Thoracic aorta (tissue), 2 donors: Measurements from ENCODE around the gene RACGAP1. TPM values are rescaled to one million over a fixed set of nuclear protein-coding genes. Genes with fewer than 3 reads are reported as not detected.

Experiments
- ATAC-seq: fragments of 150-250 bp; one replicate; pipeline ENCODE4 v1.8.0; 2017; ENCODE audit warnings: low read depth; ENCODE audit not compliant: insufficient number of reproducible peaks, low FRiP score
- DNase-seq: peaks from one replicate; pipeline ENCODE4 v3.0.0-alpha.2; 2020; ENCODE audit warnings: low spot score
- H3K27ac ChIP-seq, 2 donors: fragments of 200-600 bp; sonication (generic); 1 replicate in 1 of 2; 2 replicates in 1 of 2; pipeline ENCODE4 v1.5.1; 2016; ENCODE audit warnings: mild to moderate bottlenecking in 2 of 2, moderate library complexity in 2 of 2
- H3K27me3 ChIP-seq: fragments of 200-600 bp; sonication (generic); replicated peaks from 2 replicates; pipeline ENCODE4 v1.6.0; 2016; ENCODE audit warnings: mild to moderate bottlenecking; ENCODE audit not compliant: insufficient read depth
- H3K36me3 ChIP-seq: fragments of 200-600 bp; sonication (generic); one replicate; pipeline ENCODE4 v1.5.1; 2016
- H3K4me1 ChIP-seq, 2 donors: fragments of 200-600 bp; sonication (generic); 1 replicate in 1 of 2; 2 replicates in 1 of 2; pipeline versions ENCODE4 v1.5.1 to v1.6.0; 2016; ENCODE audit warnings: low read depth in 2 of 2, mild to moderate bottlenecking in 1 of 2; ENCODE audit not compliant: control insufficient read depth in 1 of 2
- H3K4me3 ChIP-seq: fragments of 200-600 bp; sonication (generic); 2 replicates; pipeline ENCODE4 v1.5.1; 2016; ENCODE audit warnings: mild to moderate bottlenecking
- H3K9me3 ChIP-seq: fragments of 200-600 bp; sonication (generic); 2 replicates; pipeline ENCODE4 v1.5.1; 2016
- total RNA-seq, 2 donors: library from RNA; depleted of rRNA; stranded (reverse); fragments of >200 nt; gene quantifications; one replicate each; pipeline versions ENCODE4 v1.1.0 to v1.2.3, GENCODE V29; 2016
- TF ChIP-seq, protein P1 (sequence below): fragments of 200-600 bp; sonication (generic); IDR thresholded peaks from one replicate; pipeline ENCODE4 v1.5.1; 2019; ENCODE audit warnings: antibody characterized with exemption

Gene RACGAP1
- total RNA-seq, 2 donors from 2014 or later: 3.0 to 4.8 TPM

DNA sequence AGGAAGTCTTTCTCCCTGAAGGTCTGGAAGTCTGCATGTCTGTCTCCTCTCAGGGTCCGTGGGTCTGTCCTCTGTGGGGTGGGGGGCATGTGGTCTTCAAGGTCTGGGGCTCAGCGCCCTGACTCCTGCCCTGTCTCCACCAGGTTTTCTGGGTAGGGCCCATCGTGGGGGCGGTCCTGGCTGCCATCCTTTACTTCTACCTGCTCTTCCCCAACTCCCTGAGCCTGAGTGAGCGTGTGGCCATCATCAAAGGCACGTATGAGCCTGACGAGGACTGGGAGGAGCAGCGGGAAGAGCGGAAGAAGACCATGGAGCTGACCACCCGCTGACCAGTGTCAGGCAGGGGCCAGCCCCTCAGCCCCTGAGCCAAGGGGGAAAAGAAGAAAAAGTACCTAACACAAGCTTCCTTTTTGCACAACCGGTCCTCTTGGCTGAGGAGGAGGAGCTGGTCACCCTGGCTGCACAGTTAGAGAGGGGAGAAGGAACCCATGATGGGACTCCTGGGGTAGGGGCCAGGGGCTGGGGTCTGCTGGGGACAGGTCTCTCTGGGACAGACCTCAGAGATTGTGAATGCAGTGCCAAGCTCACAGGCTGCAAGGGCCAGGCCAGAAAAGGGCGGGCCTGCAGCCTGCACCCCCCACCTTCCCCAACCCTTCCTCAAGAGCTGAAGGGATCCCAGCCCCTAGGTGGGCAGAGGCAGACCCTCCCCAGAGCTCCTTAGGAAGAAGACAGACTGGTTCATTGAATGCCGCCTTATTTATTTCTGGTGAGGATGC is 60.3 kb downstream of the RACGAP1 start:
- Histone ChIP-seq H3K4me3 (no peak overlapping the region), H3K36me3 (no peaks in the 10 kb centered on the region), H3K4me1 (peaks cover 9 to 28% of the 10 kb centered on the region in 2 donors), H3K27ac (no peak overlapping the region), H3K9me3 (no peaks in the 10 kb centered on the region), H3K27me3 (no peaks in the 10 kb centered on the region)
- TF ChIP-seq, protein P1, sequence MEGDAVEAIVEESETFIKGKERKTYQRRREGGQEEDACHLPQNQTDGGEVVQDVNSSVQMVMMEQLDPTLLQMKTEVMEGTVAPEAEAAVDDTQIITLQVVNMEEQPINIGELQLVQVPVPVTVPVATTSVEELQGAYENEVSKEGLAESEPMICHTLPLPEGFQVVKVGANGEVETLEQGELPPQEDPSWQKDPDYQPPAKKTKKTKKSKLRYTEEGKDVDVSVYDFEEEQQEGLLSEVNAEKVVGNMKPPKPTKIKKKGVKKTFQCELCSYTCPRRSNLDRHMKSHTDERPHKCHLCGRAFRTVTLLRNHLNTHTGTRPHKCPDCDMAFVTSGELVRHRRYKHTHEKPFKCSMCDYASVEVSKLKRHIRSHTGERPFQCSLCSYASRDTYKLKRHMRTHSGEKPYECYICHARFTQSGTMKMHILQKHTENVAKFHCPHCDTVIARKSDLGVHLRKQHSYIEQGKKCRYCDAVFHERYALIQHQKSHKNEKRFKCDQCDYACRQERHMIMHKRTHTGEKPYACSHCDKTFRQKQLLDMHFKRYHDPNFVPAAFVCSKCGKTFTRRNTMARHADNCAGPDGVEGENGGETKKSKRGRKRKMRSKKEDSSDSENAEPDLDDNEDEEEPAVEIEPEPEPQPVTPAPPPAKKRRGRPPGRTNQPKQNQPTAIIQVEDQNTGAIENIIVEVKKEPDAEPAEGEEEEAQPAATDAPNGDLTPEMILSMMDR: no peak
- ATAC-seq (no peak), DNase-seq (no peak)

DNA sequence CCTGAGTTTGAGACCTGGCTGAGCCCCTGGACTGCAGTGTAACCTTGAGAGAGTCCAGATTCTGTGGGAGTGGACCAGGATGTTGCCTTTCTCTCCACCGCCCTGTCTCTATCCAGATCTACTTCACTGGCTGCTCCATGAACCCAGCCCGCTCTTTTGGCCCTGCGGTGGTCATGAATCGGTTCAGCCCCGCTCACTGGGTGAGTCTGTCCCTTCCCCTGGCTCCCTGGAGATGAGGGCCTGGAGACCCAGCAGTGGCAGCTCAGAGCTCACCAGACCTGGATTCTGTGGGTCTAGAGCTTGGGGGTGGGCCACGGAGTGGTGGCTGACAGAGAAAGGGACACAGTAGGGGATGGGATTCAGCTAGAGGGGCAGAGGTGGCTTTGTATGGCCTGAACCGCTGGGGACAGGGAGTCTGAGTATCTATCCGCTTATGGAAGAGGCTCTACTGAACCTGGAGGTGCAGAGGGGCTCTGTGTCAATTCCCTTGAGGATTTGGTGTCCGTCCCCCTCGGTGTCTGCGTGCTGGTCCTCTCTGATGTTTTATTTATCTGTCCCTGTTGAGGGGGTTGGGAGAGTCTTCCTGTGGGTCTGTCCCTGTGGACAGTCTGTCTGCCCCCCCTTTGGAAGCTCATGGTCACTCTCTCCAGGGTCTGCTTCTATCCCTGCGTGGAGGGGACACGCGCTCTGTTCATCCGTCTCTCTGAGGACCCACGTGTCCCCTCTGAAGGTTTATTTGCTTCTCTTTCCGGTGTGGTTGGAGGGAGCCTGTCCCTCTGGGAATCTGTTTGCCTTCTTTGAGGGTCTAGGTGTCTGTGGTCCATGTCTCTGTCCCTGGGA is 61.1 kb downstream of the RACGAP1 start:
- Histone ChIP-seq H3K4me1 (peaks cover 11 to 34% of the 10 kb centered on the region in 2 donors), H3K4me3 (no peak overlapping the region), H3K27ac (no peak overlapping the region), H3K9me3 (no peaks in the 10 kb centered on the region), H3K27me3 (no peaks in the 10 kb centered on the region), H3K36me3 (no peaks in the 10 kb centered on the region)
- TF ChIP-seq, protein P1: no peak
- DNase-seq (no peak), ATAC-seq (no peak)

DNA sequence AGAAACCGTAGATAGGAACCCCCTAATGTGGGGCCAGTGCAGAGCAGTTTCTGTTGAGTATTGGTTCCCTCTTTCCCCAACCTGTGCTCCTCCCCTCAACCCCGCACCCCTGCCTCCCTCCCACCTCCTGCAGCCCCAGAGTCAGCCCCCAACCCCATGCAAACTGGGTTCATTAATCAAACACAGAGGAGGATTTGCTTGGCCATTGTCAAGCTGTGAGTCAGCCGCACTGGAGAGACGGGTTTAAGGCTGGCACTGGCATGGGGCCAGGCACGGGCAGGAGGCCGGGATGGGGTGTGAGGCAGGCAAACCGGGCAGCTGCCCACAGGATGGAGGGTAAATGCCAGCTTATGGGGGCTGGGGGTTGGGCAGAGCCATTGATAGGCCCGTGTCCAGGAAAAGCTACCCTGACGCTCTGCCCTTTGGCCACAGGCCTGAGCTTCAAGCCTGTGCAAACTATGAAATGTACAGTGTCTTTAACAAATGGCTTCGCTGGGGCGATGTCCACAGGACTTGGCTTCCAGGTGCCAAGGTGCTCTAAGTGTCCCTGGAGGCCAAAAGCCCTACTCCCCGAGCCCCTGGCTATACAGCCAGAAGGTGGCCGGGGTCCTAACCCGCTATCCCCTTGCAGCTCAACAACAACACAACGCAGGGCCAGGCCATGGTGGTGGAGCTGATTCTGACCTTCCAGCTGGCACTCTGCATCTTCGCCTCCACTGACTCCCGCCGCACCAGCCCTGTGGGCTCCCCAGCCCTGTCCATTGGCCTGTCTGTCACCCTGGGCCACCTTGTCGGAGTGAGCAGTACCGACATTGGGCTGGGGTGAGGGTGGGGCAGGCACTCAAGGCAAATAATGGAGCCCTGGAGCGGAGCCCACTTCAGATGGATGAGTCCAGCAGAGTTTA is 62.2 kb downstream of the RACGAP1 start:
- ATAC-seq: no peak
- DNase-seq: peak; percentile 38
- TF ChIP-seq, protein P1: no peak

DNA sequence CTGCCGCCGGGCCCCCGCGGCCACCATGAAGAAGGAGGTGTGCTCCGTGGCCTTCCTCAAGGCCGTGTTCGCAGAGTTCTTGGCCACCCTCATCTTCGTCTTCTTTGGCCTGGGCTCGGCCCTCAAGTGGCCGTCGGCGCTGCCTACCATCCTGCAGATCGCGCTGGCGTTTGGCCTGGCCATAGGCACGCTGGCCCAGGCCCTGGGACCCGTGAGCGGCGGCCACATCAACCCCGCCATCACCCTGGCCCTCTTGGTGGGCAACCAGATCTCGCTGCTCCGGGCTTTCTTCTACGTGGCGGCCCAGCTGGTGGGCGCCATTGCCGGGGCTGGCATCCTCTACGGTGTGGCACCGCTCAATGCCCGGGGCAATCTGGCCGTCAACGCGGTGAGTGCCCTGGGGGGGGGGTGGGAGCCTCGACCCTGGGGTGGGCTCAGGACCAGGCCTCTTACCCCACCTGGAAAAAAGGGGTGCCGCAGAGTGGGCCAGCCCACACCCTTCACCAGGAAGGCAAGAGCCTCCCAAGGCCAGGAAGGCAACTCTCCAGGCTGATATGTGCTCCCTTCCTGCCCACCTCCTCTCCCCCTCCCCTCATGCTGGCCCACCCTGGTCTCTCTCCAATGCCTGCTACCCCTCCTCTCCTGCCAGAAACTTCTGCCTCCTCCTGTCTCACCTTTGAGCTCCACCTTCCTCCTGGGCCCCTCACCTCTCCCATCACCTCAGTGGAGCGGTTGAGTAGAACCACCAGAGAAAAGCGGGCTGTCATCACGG is 63.1 kb downstream of the RACGAP1 start:
- H3K4me1 ChIP-seq: peaks cover 11 to 27% of the 10 kb centered on the region in 2 donors
- no peak overlapping the region for H3K4me3 ChIP-seq
- TF ChIP-seq, protein P1: no peak
- no peak overlapping the region for H3K27ac ChIP-seq
- H3K9me3 ChIP-seq: no peaks in the 10 kb centered on the region
- H3K36me3 ChIP-seq: no peaks in the 10 kb centered on the region
- DNase-seq (no peak), ATAC-seq (no peak)
- no peaks in the 10 kb centered on the region for H3K27me3 ChIP-seq

More for the DNA sequence above, 62.2 kb downstream of the RACGAP1 start:
- peaks cover 11 to 34% of the 10 kb centered on the region in 2 donors for H3K4me1 ChIP-seq
- H3K27ac ChIP-seq: no peak overlapping the region
- H3K4me3 ChIP-seq: no peak overlapping the region
- no peaks in the 10 kb centered on the region for H3K36me3 ChIP-seq
- H3K27me3 ChIP-seq: no peaks in the 10 kb centered on the region
- H3K9me3 ChIP-seq: no peaks in the 10 kb centered on the region
